IPS-15b (cell line): ENCODE results near the gene FUT8.
"Not testable (repeated sequence)": the region's sequence is repeated elsewhere in the genome, so short reads cannot be mapped to it uniquely, and the experiment has no call there.

Source experiments
- H3K27me3 ChIP-seq: one replicate; pipeline ENCODE4 v1.6.1; 2013; ENCODE audit warnings: low read length; ENCODE audit not compliant: control insufficient read depth, insufficient read depth
- H3K36me3 ChIP-seq: one replicate; pipeline ENCODE4 v1.6.1; 2013; ENCODE audit warnings: low read length; ENCODE audit not compliant: control insufficient read depth, insufficient read depth
- H3K4me1 ChIP-seq: one replicate; pipeline ENCODE4 v1.6.1; 2013; ENCODE audit warnings: mild to moderate bottlenecking, low read length; ENCODE audit not compliant: control insufficient read depth, insufficient read depth
- H3K4me3 ChIP-seq: one replicate; pipeline ENCODE4 v1.5.1; 2013; ENCODE audit warnings: low read depth, low read length
- H3K9ac ChIP-seq: one replicate; pipeline ENCODE4 v1.6.1; 2013; ENCODE audit warnings: low read depth, mild to moderate bottlenecking, low read length
- H3K9me3 ChIP-seq: one replicate; pipeline ENCODE4 v1.6.1; 2013; ENCODE audit warnings: mild to moderate bottlenecking, low read length; ENCODE audit not compliant: control insufficient read depth, insufficient read depth

FUT8 gene

DNA sequence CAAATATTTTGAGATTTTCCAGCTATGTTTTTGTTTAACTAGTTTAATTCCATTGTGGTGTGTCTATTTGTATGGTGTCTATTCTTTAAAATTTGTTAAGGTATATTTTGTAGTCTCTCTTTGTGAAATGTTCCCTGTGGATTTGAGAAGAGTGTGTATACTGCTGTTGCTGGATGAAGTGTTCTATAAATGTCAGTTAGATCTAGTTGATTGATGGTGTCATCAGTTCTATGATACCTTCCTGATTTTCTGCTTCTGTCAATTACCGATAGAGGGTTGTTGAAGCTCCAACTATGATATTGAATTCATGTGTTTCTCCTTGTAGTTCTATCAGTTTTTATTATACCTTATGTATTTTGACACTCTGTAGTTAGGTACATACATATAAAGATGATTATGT is 53.1 kb downstream of the FUT8 start:
- Histone ChIP-seq H3K9me3 (no peaks in the 10 kb centered on the region), H3K4me1 (peaks cover 6% of the 10 kb centered on the region), H3K27me3 (no peaks in the 10 kb centered on the region), H3K36me3 (no peaks in the 10 kb centered on the region), H3K9ac (no peak overlapping the region), H3K4me3 (no peak overlapping the region)

GRCh38 chr14:65467926-65468325 is 55.4 kb downstream of the FUT8 start:
- peaks cover 12% of the 10 kb centered on the region for H3K4me1 ChIP-seq
- not testable (repeated sequence) for H3K36me3 ChIP-seq, H3K9me3 ChIP-seq, H3K9ac ChIP-seq, H3K27me3 ChIP-seq, H3K4me3 ChIP-seq

- no peak overlapping the region for H3K4me3 ChIP-seq
- H3K9ac ChIP-seq = no peak overlapping the region
- no peaks in the 10 kb centered on the region for H3K36me3 ChIP-seq
- H3K9me3 ChIP-seq = no peaks in the 10 kb centered on the region
- peaks cover 12% of the 10 kb centered on the region for H3K4me1 ChIP-seq
- H3K27me3 ChIP-seq = no peaks in the 10 kb centered on the region
These were observed 57.4 kb downstream of the FUT8 start for GRCh38 chr14:65469903-65470302.

GRCh38 chr14:65470404-65470880 is 57.9 kb downstream of the FUT8 start:
- Histone ChIP-seq H3K9ac (no peak overlapping the region), H3K27me3 (no peaks in the 10 kb centered on the region), H3K36me3 (no peaks in the 10 kb centered on the region), H3K9me3 (no peaks in the 10 kb centered on the region), H3K4me3 (no peak overlapping the region), H3K4me1 (peaks cover 12% of the 10 kb centered on the region)

DNA sequence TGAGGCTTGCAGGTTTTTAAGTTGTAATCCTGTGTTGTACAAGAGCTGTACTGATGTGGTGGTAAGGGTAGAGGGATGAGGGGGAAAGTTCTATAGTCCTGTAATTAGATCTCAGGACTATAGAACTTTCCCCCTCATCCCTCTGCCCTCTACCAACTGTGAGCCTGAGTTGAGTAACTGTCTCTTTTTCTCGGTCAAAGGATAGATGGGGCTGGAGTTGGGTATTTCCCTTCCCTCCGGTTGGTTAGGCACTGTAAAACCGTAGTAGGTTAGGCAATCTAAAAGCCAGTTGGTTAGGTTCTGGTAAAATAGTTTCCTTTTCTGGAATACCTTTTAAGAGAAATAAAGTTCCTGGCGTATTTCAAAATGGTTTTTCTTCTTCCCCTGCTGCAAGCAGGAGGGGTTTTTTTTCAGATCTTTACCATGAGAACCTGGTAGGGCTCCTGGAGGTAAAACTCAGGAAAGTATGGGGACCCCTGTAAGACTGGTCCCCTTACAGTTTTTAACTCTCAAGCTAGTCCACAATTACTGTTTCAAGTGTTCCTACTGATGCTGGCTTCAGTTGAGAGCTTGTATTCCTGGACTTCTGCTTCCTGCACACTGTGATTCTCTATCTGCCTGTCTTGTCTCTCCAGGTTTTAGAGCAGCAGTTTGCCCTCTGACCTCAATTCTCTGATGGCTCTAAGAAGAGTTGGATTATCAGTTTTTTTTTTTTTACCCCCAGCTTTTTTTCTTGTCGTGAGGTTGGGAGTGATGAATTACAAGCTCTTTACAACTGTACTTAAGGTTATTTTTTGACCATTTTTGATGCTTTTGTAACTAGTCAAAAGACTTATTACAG is 58.7 kb downstream of the FUT8 start:
- no peaks in the 10 kb centered on the region for H3K9me3 ChIP-seq
- H3K36me3 ChIP-seq = no peaks in the 10 kb centered on the region
- H3K4me3 ChIP-seq = no peak overlapping the region
- H3K4me1 ChIP-seq = peaks cover 15% of the 10 kb centered on the region
- H3K27me3 ChIP-seq = no peaks in the 10 kb centered on the region
- no peak overlapping the region for H3K9ac ChIP-seq

- no peaks in the 10 kb centered on the region for H3K9me3 ChIP-seq
- H3K36me3 ChIP-seq = no peaks in the 10 kb centered on the region
- H3K4me3 ChIP-seq = no peak overlapping the region
- H3K27me3 ChIP-seq = no peaks in the 10 kb centered on the region
- no peak overlapping the region for H3K9ac ChIP-seq
- H3K4me1 ChIP-seq = peaks cover 15% of the 10 kb centered on the region
These were observed 59.7 kb downstream of the FUT8 start for GRCh38 chr14:65472189-65472588.

DNA sequence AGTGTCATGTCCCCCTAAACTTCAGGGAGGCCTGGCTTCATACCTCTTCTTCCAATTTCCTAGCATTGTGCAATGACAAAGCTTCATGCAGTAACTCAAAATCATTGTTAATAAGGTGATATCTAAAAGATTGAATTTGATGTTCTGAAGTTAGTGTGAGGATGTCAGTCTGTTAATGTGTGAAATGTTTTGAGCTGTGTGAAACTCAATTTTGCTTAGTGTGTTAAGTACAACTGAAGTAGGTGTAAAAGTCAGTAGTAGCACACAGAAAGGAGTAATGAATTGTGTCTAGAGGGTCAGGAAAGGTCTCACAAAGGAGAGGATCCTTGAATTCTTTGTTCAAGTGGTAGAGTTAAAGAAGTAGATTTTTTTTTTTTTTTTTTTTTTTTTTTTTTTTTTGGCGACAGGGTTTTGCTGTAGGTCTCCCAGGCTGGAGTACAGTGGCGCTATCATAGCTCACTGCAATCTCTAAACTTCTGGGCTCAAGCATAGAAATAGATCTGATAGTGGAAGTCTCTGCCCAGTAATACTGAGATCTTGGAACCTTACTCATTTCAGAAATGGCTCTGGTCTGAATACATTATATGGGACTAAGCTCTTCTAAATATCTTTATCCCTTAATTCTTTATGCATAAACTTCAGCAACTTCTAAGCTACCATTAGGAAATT is 63.9 kb downstream of the FUT8 start:
- peaks cover 21% of the 10 kb centered on the region for H3K4me1 ChIP-seq
- no peaks in the 10 kb centered on the region for H3K27me3 ChIP-seq
- no peaks in the 10 kb centered on the region for H3K9me3 ChIP-seq
- no peak overlapping the region for H3K9ac ChIP-seq
- H3K4me3 ChIP-seq = no peak overlapping the region
- no peaks in the 10 kb centered on the region for H3K36me3 ChIP-seq

DNA sequence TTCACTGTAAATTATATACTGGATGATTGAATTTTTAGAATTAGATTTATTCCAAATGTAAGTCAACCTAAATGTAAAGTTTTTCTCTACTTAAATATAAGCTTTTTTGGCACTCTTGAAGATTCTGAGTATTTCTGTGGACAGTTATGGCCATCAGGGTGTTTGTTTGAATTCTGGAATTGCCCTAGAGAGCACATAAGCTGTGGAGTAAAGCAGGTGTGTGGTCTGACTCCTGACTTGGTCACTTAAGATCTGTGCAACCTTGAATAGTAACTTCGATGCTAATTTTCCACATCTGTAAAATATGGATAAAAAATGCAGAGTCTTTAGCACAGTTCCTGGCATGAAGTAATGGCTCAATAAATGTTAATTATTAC is 64.4 kb downstream of the FUT8 start:
- Histone ChIP-seq H3K36me3 (no peaks in the 10 kb centered on the region), H3K27me3 (no peaks in the 10 kb centered on the region), H3K9ac (no peak overlapping the region), H3K4me3 (no peak overlapping the region), H3K4me1 (peaks cover 17% of the 10 kb centered on the region), H3K9me3 (no peaks in the 10 kb centered on the region)

GRCh38 chr14:65478017-65478416 is 65.5 kb downstream of the FUT8 start:
- Histone ChIP-seq H3K27me3 (no peaks in the 10 kb centered on the region), H3K9ac (no peak overlapping the region), H3K36me3 (no peaks in the 10 kb centered on the region), H3K9me3 (no peaks in the 10 kb centered on the region), H3K4me1 (peaks cover 19% of the 10 kb centered on the region), H3K4me3 (no peak overlapping the region)

DNA sequence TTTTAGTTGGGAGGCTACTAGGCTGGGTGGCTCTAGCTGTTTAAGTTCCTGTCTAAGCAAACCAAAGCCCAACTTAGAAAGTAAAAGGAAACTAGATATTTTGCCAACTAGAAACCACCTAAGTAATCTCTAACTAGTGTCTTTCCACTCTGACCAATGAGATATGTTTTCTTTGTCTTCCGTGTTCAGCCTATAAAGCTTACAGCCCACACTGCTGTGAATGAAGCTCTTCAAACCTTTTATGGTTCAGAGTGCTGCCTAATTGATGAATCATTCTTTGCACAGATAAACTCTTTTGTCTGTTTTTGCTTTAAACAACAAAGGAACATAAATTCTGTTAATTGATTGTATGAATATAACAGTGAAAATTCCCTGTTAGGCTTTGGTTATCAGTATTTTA is 66.1 kb downstream of the FUT8 start:
- peaks cover 19% of the 10 kb centered on the region for H3K4me1 ChIP-seq

GRCh38 chr14:65479386-65479785 is 66.9 kb downstream of the FUT8 start:
- no peak overlapping the region for H3K9ac ChIP-seq
- peaks cover 19% of the 10 kb centered on the region for H3K4me1 ChIP-seq
- no peak overlapping the region for H3K4me3 ChIP-seq
- H3K36me3 ChIP-seq = no peaks in the 10 kb centered on the region
- no peaks in the 10 kb centered on the region for H3K27me3 ChIP-seq
- no peaks in the 10 kb centered on the region for H3K9me3 ChIP-seq

More for the DNA sequence above, 66.1 kb downstream of the FUT8 start:
- Histone ChIP-seq H3K36me3 (no peaks in the 10 kb centered on the region), H3K27me3 (no peaks in the 10 kb centered on the region), H3K9ac (no peak overlapping the region), H3K4me3 (no peak overlapping the region), H3K9me3 (no peaks in the 10 kb centered on the region)
